Measurements from ENCODE around the gene LNP1. TPM values are rescaled to one million over a fixed set of nuclear protein-coding genes. Genes with fewer than 3 reads are reported as not detected.

The LNP1 gene
- total and polyA plus RNA-seq, 10 of the 15 experiments (the other 5 are each of a cell fraction or from before 2014, with no cell fraction given): 2.1 to 4.2 (median 2.7) TPM

DNA sequence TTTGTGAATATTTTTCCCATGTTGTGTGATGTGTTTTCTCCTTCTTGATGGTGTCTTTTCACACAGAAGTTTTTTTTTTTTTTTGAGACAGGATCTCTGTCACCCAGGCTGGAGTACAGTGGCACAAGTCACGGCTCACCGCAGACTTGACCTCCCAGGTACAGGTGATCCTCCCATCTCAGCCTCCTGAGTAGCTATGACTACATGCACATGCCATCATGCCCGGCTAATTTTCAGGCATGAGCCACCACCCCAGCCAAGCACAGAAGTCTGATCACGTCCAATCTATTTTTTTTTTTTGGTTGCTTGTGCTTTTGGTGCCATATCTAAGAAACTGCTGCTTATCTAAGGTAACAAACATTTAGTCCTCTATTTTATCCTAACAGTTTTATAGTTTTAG is 25.0 kb upstream of the LNP1 start (continued):
- no peak for TF ChIP-seq STAT1 (conservative IDR thresholded peaks at IDR 0.05)
- no peak for TF ChIP-seq ESRRA (IDR thresholded peaks at IDR 0.05; ENCODE audit: low read length)
- TF ChIP-seq ETV6 (conservative IDR thresholded peaks at IDR 0.05 in 1 of 2, IDR thresholded peaks at IDR 0.05 in 1 of 2; ENCODE audit: borderline replicate concordance in 1 of 2, low read depth in 1 of 2): no peak
- TF ChIP-seq, protein P1, sequence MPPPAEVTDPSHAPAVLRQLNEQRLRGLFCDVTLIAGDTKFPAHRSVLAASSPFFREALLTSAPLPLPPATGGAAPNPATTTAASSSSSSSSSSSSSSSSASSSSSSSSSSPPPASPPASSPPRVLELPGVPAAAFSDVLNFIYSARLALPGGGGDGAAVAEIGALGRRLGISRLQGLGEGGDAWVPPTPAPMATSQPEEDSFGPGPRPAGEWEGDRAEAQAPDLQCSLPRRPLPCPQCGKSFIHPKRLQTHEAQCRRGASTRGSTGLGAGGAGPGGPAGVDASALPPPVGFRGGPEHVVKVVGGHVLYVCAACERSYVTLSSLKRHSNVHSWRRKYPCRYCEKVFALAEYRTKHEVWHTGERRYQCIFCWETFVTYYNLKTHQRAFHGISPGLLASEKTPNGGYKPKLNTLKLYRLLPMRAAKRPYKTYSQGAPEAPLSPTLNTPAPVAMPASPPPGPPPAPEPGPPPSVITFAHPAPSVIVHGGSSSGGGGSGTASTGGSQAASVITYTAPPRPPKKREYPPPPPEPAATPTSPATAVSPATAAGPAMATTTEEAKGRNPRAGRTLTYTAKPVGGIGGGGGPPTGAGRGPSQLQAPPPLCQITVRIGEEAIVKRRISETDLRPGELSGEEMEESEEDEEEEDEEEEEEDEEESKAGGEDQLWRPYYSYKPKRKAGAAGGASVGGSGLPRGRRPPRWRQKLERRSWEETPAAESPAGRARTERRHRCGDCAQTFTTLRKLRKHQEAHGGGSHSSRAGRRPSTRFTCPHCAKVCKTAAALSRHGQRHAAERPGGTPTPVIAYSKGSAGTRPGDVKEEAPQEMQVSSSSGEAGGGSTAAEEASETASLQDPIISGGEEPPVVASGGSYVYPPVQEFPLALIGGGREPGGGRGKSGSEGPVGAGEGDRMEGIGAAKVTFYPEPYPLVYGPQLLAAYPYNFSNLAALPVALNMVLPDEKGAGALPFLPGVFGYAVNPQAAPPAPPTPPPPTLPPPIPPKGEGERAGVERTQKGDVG (CRISPR knock-in tag; IDR thresholded peaks at IDR 0.05): no peak

DNA sequence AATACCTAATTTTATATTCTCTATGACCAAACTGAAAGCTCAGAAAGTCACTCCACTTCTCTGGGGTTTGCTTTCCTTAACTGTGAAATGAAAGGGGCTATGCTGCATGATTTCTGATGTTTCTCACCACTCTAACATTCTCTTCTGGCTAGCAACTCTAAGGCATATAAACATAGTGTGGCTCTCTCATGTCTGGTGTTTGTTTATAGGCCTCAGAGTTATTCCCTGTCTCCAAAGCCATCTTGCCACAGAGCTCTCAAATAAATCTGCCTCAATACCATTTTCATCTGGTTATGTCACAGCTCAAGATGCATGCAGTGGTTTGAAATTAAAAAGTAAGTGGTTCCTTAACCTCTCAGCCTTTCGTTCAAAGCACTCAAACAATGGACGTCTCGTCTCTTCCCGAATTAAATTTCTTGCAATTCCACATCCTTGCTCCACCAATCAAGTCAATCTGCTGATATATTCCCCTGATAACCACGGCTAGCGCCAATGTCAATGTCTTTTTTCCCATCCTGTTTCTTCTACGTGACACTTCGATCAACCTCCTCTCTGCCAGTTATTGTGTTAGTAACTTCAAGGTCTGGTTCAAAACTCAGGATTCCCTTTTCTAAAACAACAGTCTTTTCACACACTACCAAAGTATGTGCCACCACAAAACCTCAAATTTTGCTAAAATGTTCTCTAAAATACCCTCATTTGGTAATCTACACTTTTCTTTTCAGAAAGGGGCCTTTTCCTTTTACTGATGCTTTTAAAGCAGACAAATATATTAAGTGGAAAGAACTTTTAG is 16.4 kb upstream of the LNP1 start:
- ATAC-seq (no peak), DNase-seq (ENCODE audit: low read depth, low spot score) (no peak), FAIRE-seq (no peak)
- WGBS (ENCODE audit: insufficient coverage, insufficient replicate concordance, low lambda C conversion rate, missing lambda C conversion rate): 91% methylated on average over 8 of the region's 8 CpGs
- Histone ChIP-seq H3K27ac (ENCODE audit: control insufficient read depth, insufficient read depth) (no peak overlapping the region), H3K4me1 (ENCODE audit: control insufficient read depth, insufficient read depth, low read length) (no peaks in the 10 kb centered on the region), H3K9me3 (replicated peaks; ENCODE audit: control insufficient read depth, insufficient read depth, low read length) (peaks cover 8% of the 10 kb centered on the region), H4K20me1 (ENCODE audit: control insufficient read depth, insufficient read depth) (no peaks in the 10 kb centered on the region), H3K9ac (ENCODE audit: control insufficient read depth, insufficient read depth, low read length) (no peak overlapping the region), H3K4me3 (no peak overlapping the region), H3K79me2 (ENCODE audit: control insufficient read depth, insufficient read depth, low read length) (peaks cover 18% of the 10 kb centered on the region), H2AFZ (ENCODE audit: control insufficient read depth, low read depth, low read length) (no peak overlapping the region), H3K4me2 (ENCODE audit: control insufficient read depth, insufficient read depth) (no peak overlapping the region), H3K36me3 (ENCODE audit: control insufficient read depth in 2 of 2, insufficient read depth in 2 of 2, low read length in 1 of 2) (peaks cover 2 to 14% of the 10 kb centered on the region in 2 experiments), H3K27me3 (replicated peaks in 1 of 2; ENCODE audit: control insufficient read depth in 2 of 2, insufficient read depth in 2 of 2, low read length in 1 of 2) (no peaks in the 10 kb centered on the region)
- intact Hi-C loops (cut with micrococcal nuclease; ENCODE audit: unreplicated experiment): no loop called here
- RAD21 ChIA-PET (ENCODE audit: unreplicated experiment): interaction anchor here (1.5 kb wide), 1 partner anchor 78 kb away, joined by 5 read pairs; no protein-coding TSS in a partner anchor
- in situ Hi-C loops (cut with MboI): no loop called here
- SMC1A ChIA-PET (ENCODE audit: uncharacterized antibody, unreplicated experiment): interaction anchor here (1.4 to 2.5 kb wide), 4 partner anchors 10 to 25 kb away, joined by 5 to 9 read pairs (median 6); partner anchors contain the start of gene LNP1
- CTCF ChIA-PET: interaction anchor here (1.4 kb wide), 1 partner anchor 68 kb away, joined by 5 read pairs; no protein-coding TSS in a partner anchor
- BruUV-seq (replicated peaks): no TSS peak
- POLR2A ChIA-PET: no interaction called here
- TF ChIP-seq NFXL1 (IDR thresholded peaks at IDR 0.05; ENCODE audit: borderline replicate concordance) (no peak), FOS (IDR thresholded peaks at IDR 0.05; ENCODE audit: borderline replicate concordance, extremely low read depth, insufficient read length) (no peak), NRF1 (conservative IDR thresholded peaks at IDR 0.05; ENCODE audit: low read depth, low read length) (no peak), IKZF2 (IDR thresholded peaks at IDR 0.05) (no peak)
- TF ChIP-seq, protein P2, sequence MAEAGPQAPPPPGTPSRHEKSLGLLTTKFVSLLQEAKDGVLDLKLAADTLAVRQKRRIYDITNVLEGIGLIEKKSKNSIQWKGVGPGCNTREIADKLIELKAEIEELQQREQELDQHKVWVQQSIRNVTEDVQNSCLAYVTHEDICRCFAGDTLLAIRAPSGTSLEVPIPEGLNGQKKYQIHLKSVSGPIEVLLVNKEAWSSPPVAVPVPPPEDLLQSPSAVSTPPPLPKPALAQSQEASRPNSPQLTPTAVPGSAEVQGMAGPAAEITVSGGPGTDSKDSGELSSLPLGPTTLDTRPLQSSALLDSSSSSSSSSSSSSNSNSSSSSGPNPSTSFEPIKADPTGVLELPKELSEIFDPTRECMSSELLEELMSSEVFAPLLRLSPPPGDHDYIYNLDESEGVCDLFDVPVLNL (IDR thresholded peaks at IDR 0.05; ENCODE audit: low read depth, low read length): no peak
- TF ChIP-seq, protein P3, sequence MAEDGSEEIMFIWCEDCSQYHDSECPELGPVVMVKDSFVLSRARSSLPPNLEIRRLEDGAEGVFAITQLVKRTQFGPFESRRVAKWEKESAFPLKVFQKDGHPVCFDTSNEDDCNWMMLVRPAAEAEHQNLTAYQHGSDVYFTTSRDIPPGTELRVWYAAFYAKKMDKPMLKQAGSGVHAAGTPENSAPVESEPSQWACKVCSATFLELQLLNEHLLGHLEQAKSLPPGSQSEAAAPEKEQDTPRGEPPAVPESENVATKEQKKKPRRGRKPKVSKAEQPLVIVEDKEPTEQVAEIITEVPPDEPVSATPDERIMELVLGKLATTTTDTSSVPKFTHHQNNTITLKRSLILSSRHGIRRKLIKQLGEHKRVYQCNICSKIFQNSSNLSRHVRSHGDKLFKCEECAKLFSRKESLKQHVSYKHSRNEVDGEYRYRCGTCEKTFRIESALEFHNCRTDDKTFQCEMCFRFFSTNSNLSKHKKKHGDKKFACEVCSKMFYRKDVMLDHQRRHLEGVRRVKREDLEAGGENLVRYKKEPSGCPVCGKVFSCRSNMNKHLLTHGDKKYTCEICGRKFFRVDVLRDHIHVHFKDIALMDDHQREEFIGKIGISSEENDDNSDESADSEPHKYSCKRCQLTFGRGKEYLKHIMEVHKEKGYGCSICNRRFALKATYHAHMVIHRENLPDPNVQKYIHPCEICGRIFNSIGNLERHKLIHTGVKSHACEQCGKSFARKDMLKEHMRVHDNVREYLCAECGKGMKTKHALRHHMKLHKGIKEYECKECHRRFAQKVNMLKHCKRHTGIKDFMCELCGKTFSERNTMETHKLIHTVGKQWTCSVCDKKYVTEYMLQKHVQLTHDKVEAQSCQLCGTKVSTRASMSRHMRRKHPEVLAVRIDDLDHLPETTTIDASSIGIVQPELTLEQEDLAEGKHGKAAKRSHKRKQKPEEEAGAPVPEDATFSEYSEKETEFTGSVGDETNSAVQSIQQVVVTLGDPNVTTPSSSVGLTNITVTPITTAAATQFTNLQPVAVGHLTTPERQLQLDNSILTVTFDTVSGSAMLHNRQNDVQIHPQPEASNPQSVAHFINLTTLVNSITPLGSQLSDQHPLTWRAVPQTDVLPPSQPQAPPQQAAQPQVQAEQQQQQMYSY (CRISPR knock-in tag; IDR thresholded peaks at IDR 0.05): no peak
- TF ChIP-seq, protein P4, sequence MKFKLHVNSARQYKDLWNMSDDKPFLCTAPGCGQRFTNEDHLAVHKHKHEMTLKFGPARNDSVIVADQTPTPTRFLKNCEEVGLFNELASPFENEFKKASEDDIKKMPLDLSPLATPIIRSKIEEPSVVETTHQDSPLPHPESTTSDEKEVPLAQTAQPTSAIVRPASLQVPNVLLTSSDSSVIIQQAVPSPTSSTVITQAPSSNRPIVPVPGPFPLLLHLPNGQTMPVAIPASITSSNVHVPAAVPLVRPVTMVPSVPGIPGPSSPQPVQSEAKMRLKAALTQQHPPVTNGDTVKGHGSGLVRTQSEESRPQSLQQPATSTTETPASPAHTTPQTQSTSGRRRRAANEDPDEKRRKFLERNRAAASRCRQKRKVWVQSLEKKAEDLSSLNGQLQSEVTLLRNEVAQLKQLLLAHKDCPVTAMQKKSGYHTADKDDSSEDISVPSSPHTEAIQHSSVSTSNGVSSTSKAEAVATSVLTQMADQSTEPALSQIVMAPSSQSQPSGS (IDR thresholded peaks at IDR 0.05; ENCODE audit: low read length): no peak
